Measurements from ENCODE around the gene DOK7. TPM values are rescaled to one million over a fixed set of nuclear protein-coding genes. Genes with fewer than 3 reads are reported as not detected.

DOK7 gene
- total and polyA plus RNA-seq, 9 donors: 0.19 to 33.4 (median 2.2) TPM; not detected in 3

GRCh38 chr4:3495204-3495975 lies 32.3 kb downstream of the DOK7 start:
- WGBS, 3 donors: 71 to 75% (median 73%) methylated on average over 23 to 28 of the region's 28 CpGs
- H3K4me3 ChIP-seq: no peak overlapping the region
- intact Hi-C loops (cut with DNase I): no loop called here
- H3K36me3 ChIP-seq: no peaks in the 10 kb centered on the region
- TF ChIP-seq EP300 (IDR thresholded peaks at IDR 0.05): no peak
- no peak for TF ChIP-seq CTCF (IDR thresholded peaks at IDR 0.05)
- TF ChIP-seq POLR2A (IDR thresholded peaks at IDR 0.05): no peak
- no peak overlapping the region for H3K27ac ChIP-seq
- H3K9me3 ChIP-seq: no peaks in the 10 kb centered on the region
- DNase-seq: no peak
- H3K4me1 ChIP-seq (ENCODE audit: insufficient read depth): no peaks in the 10 kb centered on the region
- H3K27me3 ChIP-seq: no peaks in the 10 kb centered on the region

- TF ChIP-seq CTCF (IDR thresholded peaks at IDR 0.05): no peak
- TF ChIP-seq EP300 (IDR thresholded peaks at IDR 0.05): no peak
- no peak for TF ChIP-seq POLR2A (IDR thresholded peaks at IDR 0.05)
- no peaks in the 10 kb centered on the region for H3K9me3 ChIP-seq
- no peaks in the 10 kb centered on the region for H3K36me3 ChIP-seq
- no peak overlapping the region for H3K4me3 ChIP-seq
- no peaks in the 10 kb centered on the region for H3K27me3 ChIP-seq
- WGBS, 3 donors: 55 to 63% (median 55%) methylated on average over 14 of the region's 14 CpGs
- no peak overlapping the region for H3K27ac ChIP-seq
- DNase-seq: no peak
- intact Hi-C loops (cut with DNase I): no loop called here
- no peaks in the 10 kb centered on the region for H3K4me1 ChIP-seq (ENCODE audit: insufficient read depth)
Measured at GRCh38 chr4:3496021-3496420, 32.9 kb downstream of the DOK7 start.

- Histone ChIP-seq H3K4me3 (no peak overlapping the region), H3K27me3 (no peaks in the 10 kb centered on the region), H3K9me3 (no peaks in the 10 kb centered on the region), H3K36me3 (no peaks in the 10 kb centered on the region), H3K4me1 (ENCODE audit: insufficient read depth) (no peaks in the 10 kb centered on the region), H3K27ac (no peak overlapping the region)
- TF ChIP-seq POLR2A (IDR thresholded peaks at IDR 0.05): no peak
- no peak for TF ChIP-seq EP300 (IDR thresholded peaks at IDR 0.05)
- TF ChIP-seq CTCF (IDR thresholded peaks at IDR 0.05): no peak
- 87 to 91% (median 88%) methylated on average over 6 of the region's 6 CpGs for WGBS, 3 donors
- intact Hi-C loops (cut with DNase I): no loop called here
- DNase-seq: no peak
Measured at GRCh38 chr4:3497095-3497494, 34.0 kb downstream of the DOK7 start.

GRCh38 chr4:3497523-3498389 lies 34.6 kb downstream of the DOK7 start:
- intact Hi-C loops (cut with DNase I): no loop called here
- no peak for TF ChIP-seq CTCF (IDR thresholded peaks at IDR 0.05)
- TF ChIP-seq POLR2A (IDR thresholded peaks at IDR 0.05): no peak
- no peak for TF ChIP-seq EP300 (IDR thresholded peaks at IDR 0.05)
- 62 to 70% (median 68%) methylated on average over 23 to 24 of the region's 24 CpGs for WGBS, 3 donors

More at GRCh38 chr4:3497523-3498389, 34.6 kb downstream of the DOK7 start:
- Histone ChIP-seq H3K4me1 (ENCODE audit: insufficient read depth) (no peaks in the 10 kb centered on the region), H3K4me3 (no peak overlapping the region), H3K36me3 (no peaks in the 10 kb centered on the region), H3K27me3 (no peaks in the 10 kb centered on the region), H3K9me3 (no peaks in the 10 kb centered on the region), H3K27ac (no peak overlapping the region)
- DNase-seq: no peak
